K562 (cell line): Measurements from ENCODE around the gene TMC4. TPM values are rescaled to one million over a fixed set of nuclear protein-coding genes. Genes with fewer than 3 reads are reported as not detected.

Source experiments
- ATAC-seq: fragments of 200-7000 bp; cut with Tn5 transposase; 3 replicates; pipeline ENCODE4 v1.9.1; 2020; ENCODE audit warnings: moderate library complexity
- BruUV-seq: library from RNA; stranded (reverse); fragments of 400-500 nt; replicated peaks from 2 replicates; lab custom pipeline; 2021; lab: Mats Ljungman, UMichigan
- CTCF ChIA-PET: fragments of 300-600 bp; formaldehyde crosslinking; extraction: SDS; loops from one replicate; lab custom pipeline; 2021; ENCODE audit warnings: low intra/inter-chr PET ratio; lab: Yijun Ruan, JAX
- POLR2A ChIA-PET: fragments of 300-600, 350-650 bp; sonication (Branson Sonifier 250); formaldehyde crosslinking; extraction: SDS; loops from one replicate; lab custom pipeline; 2021; ENCODE audit warnings: antibody characterized with exemption, inconsistent platforms; lab: Yijun Ruan, JAX
- DNase-seq, 4 experiments: peaks; one replicate each; pipeline versions ENCODE4 v3.0.0 to v3.0.0-alpha.2; 2011 to 2018; ENCODE audit warnings: low spot score in 3 of 4, mixed read lengths in 3 of 4; ENCODE audit errors: extremely low read depth in 1 of 4
- FAIRE-seq: peaks from 2 replicates; lab custom pipeline; 2011; peaks lifted over from hg19 to GRCh38; lab: Jason Lieb, UNC
- H2AFZ ChIP-seq: 2 replicates; pipeline ENCODE4 v1.6.0; 2011; ENCODE audit warnings: low read depth, low read length, control low read depth, inconsistent platforms
- H3K27ac ChIP-seq: fragments of 200-600 bp; 3 replicates; pipeline ENCODE4 v1.8.0; 2011; ENCODE audit warnings: low read depth, mild to moderate bottlenecking, control low read depth, inconsistent platforms, low read length, moderate library complexity, mixed read lengths; ENCODE audit errors: extremely low read depth
- H3K27me3 ChIP-seq, 2 experiments: fragments of 300-600 bp in 1 of 2; 2 replicates in 1 of 2; 3 replicates in 1 of 2; pipeline versions ENCODE4 v1.6.0 to v1.8.0; 2011; ENCODE audit warnings: inconsistent platforms in 2 of 2, low read length in 2 of 2, mild to moderate bottlenecking in 1 of 2, mixed read lengths in 1 of 2, moderate library complexity in 1 of 2; ENCODE audit not compliant: control insufficient read depth in 2 of 2, insufficient read depth in 2 of 2
- H3K36me3 ChIP-seq: fragments of 300-600 bp; 3 replicates; pipeline ENCODE4 v1.8.0; 2011; ENCODE audit warnings: mild to moderate bottlenecking, low read length, inconsistent platforms; ENCODE audit not compliant: control insufficient read depth, insufficient read depth
- H3K4me1 ChIP-seq, 2 experiments: fragments of 200-600 bp in 1 of 2; replicated peaks in 1 of 2; 2 replicates in 1 of 2; 3 replicates in 1 of 2; pipeline versions ENCODE4 v1.5.1 to v1.8.0; 2011; ENCODE audit warnings: inconsistent platforms in 2 of 2, low read length in 2 of 2, mild to moderate bottlenecking in 1 of 2, mixed read lengths in 1 of 2, moderate library complexity in 1 of 2; ENCODE audit not compliant: control insufficient read depth in 2 of 2, insufficient read depth in 2 of 2
- H3K4me2 ChIP-seq: 2 replicates; pipeline ENCODE4 v1.6.1; 2011; ENCODE audit warnings: low read length, control low read depth, inconsistent platforms, mixed read lengths; ENCODE audit not compliant: insufficient read depth
- H3K4me3 ChIP-seq: fragments of 200-600 bp; sonication (generic), shearing (Covaris generic); 2 replicates; pipeline ENCODE4 v1.5.1; 2016; ENCODE audit warnings: control low read depth, inconsistent platforms
- H3K79me2 ChIP-seq: fragments of 200-600 bp; 3 replicates; pipeline ENCODE4 v1.8.0; 2011; ENCODE audit warnings: low read length, inconsistent platforms; ENCODE audit not compliant: control insufficient read depth, insufficient read depth
- H3K9ac ChIP-seq, 2 experiments: 2 replicates each; pipeline versions ENCODE4 v1.6.0 to v1.6.1; 2011; ENCODE audit warnings: low read depth in 2 of 2, low read length in 2 of 2, control low read depth in 1 of 2, inconsistent platforms in 1 of 2, mild to moderate bottlenecking in 1 of 2, mixed read lengths in 1 of 2; ENCODE audit not compliant: insufficient read depth in 1 of 2
- H3K9me1 ChIP-seq: one replicate; pipeline ENCODE4 v1.6.0; 2011; ENCODE audit warnings: inconsistent platforms, mild to moderate bottlenecking, low read length, moderate library complexity; ENCODE audit not compliant: control insufficient read depth, insufficient read depth
- H3K9me3 ChIP-seq: replicated peaks from 2 replicates; pipeline ENCODE4 v1.5.1; 2011; ENCODE audit warnings: low read depth, low read length, inconsistent platforms; ENCODE audit not compliant: control insufficient read depth, insufficient read depth
- H4K20me1 ChIP-seq: replicated peaks from 2 replicates; pipeline ENCODE4 v1.6.1; 2011; ENCODE audit warnings: low read length, inconsistent platforms, mixed read lengths; ENCODE audit not compliant: control insufficient read depth, insufficient read depth
- CEBPG ChIP-seq, 3 experiments: fragments of 200-800 bp in 1 of 3; sonication (Bioruptor generic) in 1 of 3; sonication (generic) in 1 of 3; formaldehyde crosslinking in 1 of 3; IDR thresholded peaks in 2 of 3; conservative IDR thresholded peaks in 1 of 3; 2 replicates each; pipeline versions ENCODE4 v1.6.1 to v1.8.0; 2016 to 2022; ENCODE audit warnings: missing compliant biosample characterization in 2 of 3, missing genetic modification characterization in 2 of 3, mild to moderate bottlenecking in 1 of 3, missing genetic modification reagents in 1 of 3
- COPS2 ChIP-seq: fragments of 450-650 bp; conservative IDR thresholded peaks from 2 replicates; pipeline ENCODE4 v1.6.1; 2016; ENCODE audit warnings: mild to moderate bottlenecking, moderate library complexity
- CREM ChIP-seq: IDR thresholded peaks from 2 replicates; pipeline ENCODE4 v1.6.1; 2014; ENCODE audit warnings: antibody characterized with exemption, low read depth
- CTBP1 ChIP-seq: fragments of 450-650 bp; IDR thresholded peaks from 2 replicates; pipeline ENCODE4 v1.6.1; 2016; ENCODE audit warnings: borderline replicate concordance
- ELK1 ChIP-seq: sonication (generic); formaldehyde crosslinking; IDR thresholded peaks from 2 replicates; pipeline ENCODE4 v1.8.1; 2022; ENCODE audit warnings: missing genetic modification reagents
- GABPA ChIP-seq: fragments of 200-800 bp; sonication (Bioruptor generic); conservative IDR thresholded peaks from 2 replicates; pipeline ENCODE4 v1.6.1; 2016; ENCODE audit warnings: low read depth, missing genetic modification characterization, missing compliant biosample characterization
- KDM4B ChIP-seq, 2 experiments: fragments of 450-650 bp in 1 of 2; sonication (generic) in 1 of 2; IDR thresholded peaks; 2 replicates each; pipeline ENCODE4 v1.6.1; 2016 to 2017; ENCODE audit warnings: borderline replicate concordance in 2 of 2, antibody characterized with exemption in 1 of 2, low read depth in 1 of 2, mild to moderate bottlenecking in 1 of 2
- NUFIP1 ChIP-seq: fragments of 450-650 bp; IDR thresholded peaks from 2 replicates; pipeline ENCODE4 v1.6.1; 2018; ENCODE audit not compliant: partially characterized antibody
- TEAD4 ChIP-seq, 2 experiments: sonication (generic) in 1 of 2; formaldehyde crosslinking in 1 of 2; IDR thresholded peaks; 2 replicates each; pipeline versions ENCODE4 v1.6.1 to v1.8.0; 2012 to 2022; ENCODE audit warnings: borderline replicate concordance in 1 of 2, inconsistent platforms in 1 of 2, low read length in 1 of 2, mild to moderate bottlenecking in 1 of 2, missing genetic modification reagents in 1 of 2
- ZC3H4 ChIP-seq: sonication (generic); formaldehyde crosslinking; IDR thresholded peaks from 2 replicates; pipeline ENCODE4 v1.9.0; 2021; ENCODE audit warnings: missing genetic modification reagents, borderline replicate concordance
- ZFP1 ChIP-seq: fragments of 450-650 bp; formaldehyde crosslinking; IDR thresholded peaks from 2 replicates; pipeline ENCODE4 v1.4.0; 2020; ENCODE audit warnings: mild to moderate bottlenecking, mixed read lengths
- WGBS: fragments of 100-300 bp; shearing (Covaris generic); methylation state at CpG from one replicate; pipeline ENCODE4 v1.1.6; 2016; ENCODE audit warnings: low coverage, mixed read lengths; ENCODE audit not compliant: insufficient coverage; ENCODE audit errors: missing lambda C conversion rate; 5-methylcytosine and 5-hydroxymethylcytosine counted together
- in situ Hi-C: fragments of 300-500 bp; cut with MboI; formaldehyde crosslinking; loops from 4 replicates; pipeline ENCODE4 v1.15.0; 2018; ENCODE audit warnings: inconsistent platforms, mixed read lengths
- intact Hi-C: fragments of 100-400 bp; cut with micrococcal nuclease; formaldehyde crosslinking; loops from 2 replicates; pipeline ENCODE4 v1.14.2; 2022
- polyA plus RNA-seq, 8 experiments: library from polyadenylated mRNA; depleted of rRNA in 4 of 8; stranded (reverse) in 5 of 8; unstranded in 3 of 8; fragments of >200 nt; fragmentation: Nextera tagmentation in 2 of 8; fragmentation: Illumina TruSeq in 1 of 8; extraction: Ambion mirVana in 2 of 8; extraction: Trizol in 1 of 8; gene quantifications; 2 replicates each; pipeline versions ENCODE4 v1.2.1 to v1.2.3, GENCODE V29; 2011 to 2014; ENCODE audit warnings: inconsistent platforms in 1 of 8, missing spikeins in 1 of 8
- total RNA-seq, 7 experiments: library from RNA; depleted of rRNA in 6 of 7; stranded (reverse); fragments of >200 nt in 6 of 7; fragmentation: Illumina TruSeq in 2 of 7; extraction: Trizol in 2 of 7; gene quantifications; 2 replicates each; pipeline versions ENCODE4 v1.2.1 to v1.2.3, GENCODE V29; 2011 to 2021; ENCODE audit warnings: low replicate concordance in 1 of 7
- TF ChIP-seq, protein P1 (sequence below): fragments of 450-650 bp; IDR thresholded peaks from 2 replicates; pipeline ENCODE4 v1.6.1; 2017; ENCODE audit warnings: antibody characterized with exemption, mild to moderate bottlenecking

The TMC4 gene
- total and polyA plus RNA-seq, 9 of the 15 experiments (the other 6 are each of a cell fraction or from before 2014, with no cell fraction given): 0.12 to 0.79 (median 0.36) TPM; not detected in 2

GRCh38 chr19:54189145-54189734, 16.3 kb upstream of the TMC4 start, which contains the start of gene MBOAT7 (continued):
- TF ChIP-seq CEBPG (CRISPR knock-in tag; IDR thresholded peaks at IDR 0.05): 0 out of 2 replicates have a peak, but pooled peaks have one; percentile 23
- TF ChIP-seq CEBPG (tag; conservative IDR thresholded peaks at IDR 0.05 in 1 of 2, IDR thresholded peaks at IDR 0.05 in 1 of 2): no peak
- no peak for TF ChIP-seq ELK1 (CRISPR knock-in tag)
- TF ChIP-seq, all 486 proteins: peak for 82

- POLR2A ChIA-PET: interaction anchor here (0.8 to 7.0 kb wide), 9 partner anchors 12 to 51 kb away, joined by 3 to 206 read pairs (median 5); partner anchors contain the start of genes CNOT3, LENG1 and RPS9
- Histone ChIP-seq H3K4me3 (peak overlapping the region; percentile 96), H3K27ac (peak overlapping the region; percentile 100), H3K9me3 (no peaks in the 10 kb centered on the region), H4K20me1 (no peaks in the 10 kb centered on the region), H3K36me3 (peaks cover 49% of the 10 kb centered on the region), H3K9ac (peak overlapping the region; percentile 95 to 99), H3K79me2 (peaks cover 56% of the 10 kb centered on the region), H3K27me3 (no peaks in the 10 kb centered on the region), H3K9me1 (peaks cover 5% of the 10 kb centered on the region), H3K4me1 (peaks cover 27 to 54% of the 10 kb centered on the region in 2 experiments), H3K4me2 (peak overlapping the region; percentile 88), H2AFZ (no peak overlapping the region)
- in situ Hi-C loops (no loop called here), intact Hi-C loops (loop anchor here (2.0 to 5.0 kb wide), 2 partner anchors 20 to 44 kb away; no protein-coding TSS in a partner anchor)
- TSS peak; percentile 65 for BruUV-seq
- FAIRE-seq: peak; percentile 88
- DNase-seq: peak; percentile 71 to 91 (median 78)
- no peak for ATAC-seq
- CTCF ChIA-PET: no interaction called here
- 0% methylated on average over 12 of the region's 12 CpGs for WGBS
- TF ChIP-seq CTBP1 (peak; percentile 99), CREM (peak; percentile 69), ZFP1 (CRISPR knock-in tag) (no peak), KDM4B (IDR thresholded peaks at IDR 0.05; ENCODE audit: borderline replicate concordance in 2 of 2, low read depth in 1 of 2) (peak in 1 of 2 experiments; percentile 63; a peak in 1 of 4 replicates), NUFIP1 (no peak), GABPA (tag) (0 out of 2 replicates have a peak, but pooled peaks have one; percentile 8), TEAD4 (IDR thresholded peaks at IDR 0.05; ENCODE audit: low read length) (peak; percentile 59; the same call in 1 of the 2 replicates), TEAD4 (CRISPR knock-in tag; IDR thresholded peaks at IDR 0.05; ENCODE audit: borderline replicate concordance) (no peak), ZC3H4 (CRISPR knock-in tag) (no peak), COPS2 (no peak)
- TF ChIP-seq, protein P1, sequence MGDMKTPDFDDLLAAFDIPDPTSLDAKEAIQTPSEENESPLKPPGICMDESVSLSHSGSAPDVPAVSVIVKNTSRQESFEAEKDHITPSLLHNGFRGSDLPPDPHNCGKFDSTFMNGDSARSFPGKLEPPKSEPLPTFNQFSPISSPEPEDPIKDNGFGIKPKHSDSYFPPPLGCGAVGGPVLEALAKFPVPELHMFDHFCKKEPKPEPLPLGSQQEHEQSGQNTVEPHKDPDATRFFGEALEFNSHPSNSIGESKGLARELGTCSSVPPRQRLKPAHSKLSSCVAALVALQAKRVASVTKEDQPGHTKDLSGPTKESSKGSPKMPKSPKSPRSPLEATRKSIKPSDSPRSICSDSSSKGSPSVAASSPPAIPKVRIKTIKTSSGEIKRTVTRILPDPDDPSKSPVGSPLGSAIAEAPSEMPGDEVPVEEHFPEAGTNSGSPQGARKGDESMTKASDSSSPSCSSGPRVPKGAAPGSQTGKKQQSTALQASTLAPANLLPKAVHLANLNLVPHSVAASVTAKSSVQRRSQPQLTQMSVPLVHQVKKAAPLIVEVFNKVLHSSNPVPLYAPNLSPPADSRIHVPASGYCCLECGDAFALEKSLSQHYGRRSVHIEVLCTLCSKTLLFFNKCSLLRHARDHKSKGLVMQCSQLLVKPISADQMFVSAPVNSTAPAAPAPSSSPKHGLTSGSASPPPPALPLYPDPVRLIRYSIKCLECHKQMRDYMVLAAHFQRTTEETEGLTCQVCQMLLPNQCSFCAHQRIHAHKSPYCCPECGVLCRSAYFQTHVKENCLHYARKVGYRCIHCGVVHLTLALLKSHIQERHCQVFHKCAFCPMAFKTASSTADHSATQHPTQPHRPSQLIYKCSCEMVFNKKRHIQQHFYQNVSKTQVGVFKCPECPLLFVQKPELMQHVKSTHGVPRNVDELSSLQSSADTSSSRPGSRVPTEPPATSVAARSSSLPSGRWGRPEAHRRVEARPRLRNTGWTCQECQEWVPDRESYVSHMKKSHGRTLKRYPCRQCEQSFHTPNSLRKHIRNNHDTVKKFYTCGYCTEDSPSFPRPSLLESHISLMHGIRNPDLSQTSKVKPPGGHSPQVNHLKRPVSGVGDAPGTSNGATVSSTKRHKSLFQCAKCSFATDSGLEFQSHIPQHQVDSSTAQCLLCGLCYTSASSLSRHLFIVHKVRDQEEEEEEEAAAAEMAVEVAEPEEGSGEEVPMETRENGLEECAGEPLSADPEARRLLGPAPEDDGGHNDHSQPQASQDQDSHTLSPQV: no peak; the same call in 1 of the 2 replicates
Observed at GRCh38 chr19:54188215-54188871, 15.4 kb upstream of the TMC4 start.
